ENCODE data around the gene KCNQ1.

KCNQ1 gene

GRCh38 chr11:2778630-2779498 is 334.1 kb downstream of the KCNQ1 start:
- no peaks in the 10 kb centered on the region for H3K36me3 ChIP-seq (ENCODE audit: control insufficient read depth in 4 of 4, insufficient read depth in 4 of 4, low read length in 3 of 4)
- no peaks in the 10 kb centered on the region for H3K27me3 ChIP-seq (replicated peaks in 2 of 5; ENCODE audit: control insufficient read depth in 4 of 5, insufficient read depth in 5 of 5, low read length in 4 of 5)
- H3K27ac ChIP-seq (ENCODE audit: insufficient read depth in 1 of 2, low read depth in 1 of 2, low read length in 2 of 2, poor library complexity in 1 of 2, severe bottlenecking in 2 of 2) = peak overlapping the region; percentile 85 to 93
- POLR2A ChIA-PET = interaction anchor here (0.6 to 2.3 kb wide), 6 partner anchors 10 to 479 kb away, joined by 3 to 11 read pairs (median 4); partner anchors contain the start of gene KCNQ1OT1
- CTCF ChIA-PET = interaction anchor here (0.6 to 2.3 kb wide), 17 partner anchors 9 to 246 kb away, joined by 3 to 8 read pairs (median 3); no protein-coding TSS in a partner anchor
- H3K9me3 ChIP-seq (ENCODE audit: control extremely low read depth in 1 of 5, control insufficient read depth in 4 of 5, insufficient read depth in 2 of 5, low read depth in 1 of 5, low read length in 4 of 5) = no peaks in the 10 kb centered on the region
- DNase-seq = peak; percentile 91 to 98 (median 97)
- peak overlapping the region in 4 of 7 experiments; percentile 19 to 35 (median 33) for H3K4me3 ChIP-seq (ENCODE audit: control insufficient read depth in 1 of 7, extremely low read depth in 1 of 7, insufficient read depth in 4 of 7, low read depth in 2 of 7, low read length in 6 of 7)
- H3K4me1 ChIP-seq (ENCODE audit: control extremely low read depth in 1 of 4, control insufficient read depth in 4 of 4, insufficient read depth in 4 of 4, low read length in 3 of 4) = peaks cover 5 to 94% (median 77%) of the 10 kb centered on the region in 4 experiments
- WGBS (ENCODE audit: insufficient coverage) = 4% methylated on average over 22 of the region's 28 CpGs

GRCh38 chr11:2779499-2779980 is 334.7 kb downstream of the KCNQ1 start:
- no peaks in the 10 kb centered on the region for H3K27me3 ChIP-seq (replicated peaks in 2 of 5; ENCODE audit: control insufficient read depth in 4 of 5, insufficient read depth in 5 of 5, low read length in 4 of 5)
- no peaks in the 10 kb centered on the region for H3K36me3 ChIP-seq (ENCODE audit: control insufficient read depth in 4 of 4, insufficient read depth in 4 of 4, low read length in 3 of 4)
- peak overlapping the region in 1 of 7 experiments; percentile 33 for H3K4me3 ChIP-seq (ENCODE audit: control insufficient read depth in 1 of 7, extremely low read depth in 1 of 7, insufficient read depth in 4 of 7, low read depth in 2 of 7, low read length in 6 of 7)
- POLR2A ChIA-PET = interaction anchor here (0.6 to 2.3 kb wide), 5 partner anchors 9 to 480 kb away, joined by 3 to 11 read pairs (median 5); partner anchors contain the start of gene KCNQ1OT1
- WGBS (ENCODE audit: insufficient coverage) = 69% methylated on average over 9 of the region's 11 CpGs
- no peak for DNase-seq
- no peaks in the 10 kb centered on the region for H3K9me3 ChIP-seq (ENCODE audit: control extremely low read depth in 1 of 5, control insufficient read depth in 4 of 5, insufficient read depth in 2 of 5, low read depth in 1 of 5, low read length in 4 of 5)
- H3K27ac ChIP-seq (ENCODE audit: insufficient read depth in 1 of 2, low read depth in 1 of 2, low read length in 2 of 2, poor library complexity in 1 of 2, severe bottlenecking in 2 of 2) = peak overlapping the region; percentile 85 to 93
- CTCF ChIA-PET = interaction anchor here (0.6 to 2.3 kb wide), 5 partner anchors 9 to 247 kb away, joined by 3 to 8 read pairs (median 3); no protein-coding TSS in a partner anchor
- H3K4me1 ChIP-seq (ENCODE audit: control extremely low read depth in 1 of 4, control insufficient read depth in 4 of 4, insufficient read depth in 4 of 4, low read length in 3 of 4) = peaks cover 5 to 95% (median 75%) of the 10 kb centered on the region in 4 experiments

GRCh38 chr11:2779981-2780849 is 335.4 kb downstream of the KCNQ1 start:
- ChIA-PET POLR2A (interaction anchor here (1.5 to 2.3 kb wide), 4 partner anchors 10 to 104 kb away, joined by 3 to 8 read pairs (median 4); partner anchors contain the start of gene KCNQ1OT1), CTCF (interaction anchor here (0.9 to 1.9 kb wide), 7 partner anchors 9 to 247 kb away, joined by 3 to 8 read pairs (median 5); no protein-coding TSS in a partner anchor)
- Histone ChIP-seq H3K27ac (ENCODE audit: insufficient read depth in 1 of 2, low read depth in 1 of 2, low read length in 2 of 2, poor library complexity in 1 of 2, severe bottlenecking in 2 of 2) (peak overlapping the region; percentile 21 to 93), H3K4me1 (ENCODE audit: control extremely low read depth in 1 of 4, control insufficient read depth in 4 of 4, insufficient read depth in 4 of 4, low read length in 3 of 4) (peaks cover 5 to 89% (median 69%) of the 10 kb centered on the region in 4 experiments), H3K27me3 (replicated peaks in 2 of 5; ENCODE audit: control insufficient read depth in 4 of 5, insufficient read depth in 5 of 5, low read length in 4 of 5) (no peaks in the 10 kb centered on the region), H3K36me3 (ENCODE audit: control insufficient read depth in 4 of 4, insufficient read depth in 4 of 4, low read length in 3 of 4) (no peaks in the 10 kb centered on the region), H3K9me3 (ENCODE audit: control extremely low read depth in 1 of 5, control insufficient read depth in 4 of 5, insufficient read depth in 2 of 5, low read depth in 1 of 5, low read length in 4 of 5) (no peaks in the 10 kb centered on the region), H3K4me3 (ENCODE audit: control insufficient read depth in 1 of 7, extremely low read depth in 1 of 7, insufficient read depth in 4 of 7, low read depth in 2 of 7, low read length in 6 of 7) (peak overlapping the region in 1 of 7 experiments; percentile 33)
- peak in 2 of 3 donors; percentile 67 for DNase-seq
- 8% methylated on average over 16 of the region's 23 CpGs for WGBS (ENCODE audit: insufficient coverage)

GRCh38 chr11:2780850-2781407 is 336.1 kb downstream of the KCNQ1 start:
- ChIA-PET POLR2A (interaction anchor here (1.3 to 1.6 kb wide), 3 partner anchors 9 to 104 kb away, joined by 3 to 5 read pairs (median 4); no protein-coding TSS in a partner anchor), CTCF (interaction anchor here (1.0 to 1.9 kb wide), 7 partner anchors 9 to 250 kb away, joined by 3 to 8 read pairs (median 5); no protein-coding TSS in a partner anchor)
- peak overlapping the region; percentile 62 to 93 for H3K27ac ChIP-seq (ENCODE audit: insufficient read depth in 1 of 2, low read depth in 1 of 2, low read length in 2 of 2, poor library complexity in 1 of 2, severe bottlenecking in 2 of 2)
- no peak for DNase-seq
- peaks cover 5 to 81% (median 62%) of the 10 kb centered on the region in 4 experiments for H3K4me1 ChIP-seq (ENCODE audit: control extremely low read depth in 1 of 4, control insufficient read depth in 4 of 4, insufficient read depth in 4 of 4, low read length in 3 of 4)
- no peaks in the 10 kb centered on the region for H3K27me3 ChIP-seq (replicated peaks in 2 of 5; ENCODE audit: control insufficient read depth in 4 of 5, insufficient read depth in 5 of 5, low read length in 4 of 5)
- H3K36me3 ChIP-seq (ENCODE audit: control insufficient read depth in 4 of 4, insufficient read depth in 4 of 4, low read length in 3 of 4) = no peaks in the 10 kb centered on the region
- H3K4me3 ChIP-seq (ENCODE audit: control insufficient read depth in 1 of 7, extremely low read depth in 1 of 7, insufficient read depth in 4 of 7, low read depth in 2 of 7, low read length in 6 of 7) = peak overlapping the region in 3 of 7 experiments; percentile 19 to 51 (median 33)
- WGBS (ENCODE audit: insufficient coverage) = 37% methylated on average over 9 of the region's 9 CpGs
- H3K9me3 ChIP-seq (ENCODE audit: control extremely low read depth in 1 of 5, control insufficient read depth in 4 of 5, insufficient read depth in 2 of 5, low read depth in 1 of 5, low read length in 4 of 5) = no peaks in the 10 kb centered on the region

- peaks cover 5 to 74% (median 58%) of the 10 kb centered on the region in 4 experiments for H3K4me1 ChIP-seq (ENCODE audit: control extremely low read depth in 1 of 4, control insufficient read depth in 4 of 4, insufficient read depth in 4 of 4, low read length in 3 of 4)
- 33% methylated on average over 12 of the region's 19 CpGs for WGBS (ENCODE audit: insufficient coverage)
- H3K27ac ChIP-seq (ENCODE audit: insufficient read depth in 1 of 2, low read depth in 1 of 2, low read length in 2 of 2, poor library complexity in 1 of 2, severe bottlenecking in 2 of 2) = peak overlapping the region; percentile 62 to 93
- DNase-seq = peak in 2 of 3 donors; percentile 46 to 62
- no peaks in the 10 kb centered on the region for H3K36me3 ChIP-seq (ENCODE audit: control insufficient read depth in 4 of 4, insufficient read depth in 4 of 4, low read length in 3 of 4)
- H3K4me3 ChIP-seq (ENCODE audit: control insufficient read depth in 1 of 7, extremely low read depth in 1 of 7, insufficient read depth in 4 of 7, low read depth in 2 of 7, low read length in 6 of 7) = peak overlapping the region in 2 of 7 experiments; percentile 19 to 51
- no peaks in the 10 kb centered on the region for H3K27me3 ChIP-seq (replicated peaks in 2 of 5; ENCODE audit: control insufficient read depth in 4 of 5, insufficient read depth in 5 of 5, low read length in 4 of 5)
- POLR2A ChIA-PET = interaction anchor here (1.3 to 1.6 kb wide), 3 partner anchors 8 to 103 kb away, joined by 3 to 5 read pairs (median 4); no protein-coding TSS in a partner anchor
- H3K9me3 ChIP-seq (ENCODE audit: control extremely low read depth in 1 of 5, control insufficient read depth in 4 of 5, insufficient read depth in 2 of 5, low read depth in 1 of 5, low read length in 4 of 5) = peaks cover 0 to 6% (median 0%) of the 10 kb centered on the region in 5 experiments
- CTCF ChIA-PET = interaction anchor here (1.0 to 1.9 kb wide), 6 partner anchors 13 to 251 kb away, joined by 3 to 8 read pairs (median 4); no protein-coding TSS in a partner anchor
These were observed 336.8 kb downstream of the KCNQ1 start for GRCh38 chr11:2781408-2782274.

Data from common myeloid progenitor, CD34-positive (primary cell).